ENCODE measurements around the gene RPN1. TPM values are rescaled to one million over a fixed set of nuclear protein-coding genes. Genes with fewer than 3 reads are reported as not detected.

RPN1 gene
- total and polyA plus RNA-seq, 2 of the 13 experiments (the other 11 are each of a cell fraction or from before 2014, with no cell fraction given): 290 to 342 TPM

DNA sequence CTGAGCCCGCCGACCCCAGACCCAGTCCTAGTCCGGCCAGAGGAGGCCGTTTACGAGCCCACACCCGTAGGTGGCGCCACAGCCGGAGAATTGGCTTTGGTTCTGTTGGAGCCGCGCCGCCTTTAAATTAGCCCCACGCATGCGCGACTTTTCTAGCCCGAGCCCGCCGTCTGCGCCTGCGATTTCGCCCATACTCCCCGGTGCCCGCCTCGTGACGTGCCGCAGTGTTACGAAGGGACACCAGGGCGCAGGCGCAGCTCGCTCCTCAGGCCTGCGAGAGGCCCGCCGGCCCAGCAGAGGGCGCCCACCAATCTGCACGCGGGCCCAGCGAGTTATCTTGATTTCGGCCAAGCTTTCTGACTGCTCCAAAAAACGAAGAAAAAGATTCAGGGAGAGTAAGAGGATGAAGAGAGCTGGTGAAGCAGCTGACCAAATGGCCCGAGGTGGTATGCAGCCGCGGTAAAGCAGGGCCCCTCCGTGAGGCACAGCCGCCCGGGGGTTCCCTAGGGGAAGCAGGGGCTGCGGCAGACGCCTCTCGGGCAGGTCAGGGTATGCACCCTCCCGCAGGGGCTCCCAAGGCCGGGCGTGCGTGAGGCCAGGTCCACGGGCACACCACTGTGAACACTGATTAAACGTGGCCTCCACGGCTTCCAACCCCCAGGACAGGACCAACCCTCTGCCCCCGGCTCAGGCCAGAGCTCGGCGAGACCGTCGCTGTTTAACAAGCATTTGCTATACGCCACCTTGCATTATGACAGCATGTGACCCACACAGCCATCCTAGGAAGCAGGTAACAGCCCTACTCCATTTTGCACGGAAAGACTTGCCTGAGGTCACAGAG lies 32.8 kb downstream of the RPN1 start (continued):
- TF ChIP-seq, protein P1, sequence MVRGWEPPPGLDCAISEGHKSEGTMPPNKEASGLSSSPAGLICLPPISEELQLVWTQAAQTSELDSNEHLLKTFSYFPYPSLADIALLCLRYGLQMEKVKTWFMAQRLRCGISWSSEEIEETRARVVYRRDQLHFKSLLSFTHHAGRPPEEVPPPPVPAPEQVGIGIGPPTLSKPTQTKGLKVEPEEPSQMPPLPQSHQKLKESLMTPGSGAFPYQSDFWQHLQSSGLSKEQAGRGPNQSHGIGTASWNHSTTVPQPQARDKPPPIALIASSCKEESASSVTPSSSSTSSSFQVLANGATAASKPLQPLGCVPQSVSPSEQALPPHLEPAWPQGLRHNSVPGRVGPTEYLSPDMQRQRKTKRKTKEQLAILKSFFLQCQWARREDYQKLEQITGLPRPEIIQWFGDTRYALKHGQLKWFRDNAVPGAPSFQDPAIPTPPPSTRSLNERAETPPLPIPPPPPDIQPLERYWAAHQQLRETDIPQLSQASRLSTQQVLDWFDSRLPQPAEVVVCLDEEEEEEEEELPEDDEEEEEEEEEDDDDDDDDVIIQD (CRISPR knock-in tag; IDR thresholded peaks at IDR 0.05; ENCODE audit: low read depth): 0 out of 2 replicates have a peak, but pooled peaks have one; percentile 41
- TF ChIP-seq ZNF224 (CRISPR knock-in tag; IDR thresholded peaks at IDR 0.05): peak; percentile 82; the same call in 1 of the 2 replicates
- TF ChIP-seq ZNF460 (CRISPR knock-in tag; IDR thresholded peaks at IDR 0.05; ENCODE audit: borderline replicate concordance): peak; percentile 26; the same call in 1 of the 2 replicates
- TF ChIP-seq SMAD1 (CRISPR knock-in tag; IDR thresholded peaks at IDR 0.05; ENCODE audit: borderline replicate concordance, low read depth): peak; percentile 68; the same call in 1 of the 2 replicates
- TF ChIP-seq, protein P2, sequence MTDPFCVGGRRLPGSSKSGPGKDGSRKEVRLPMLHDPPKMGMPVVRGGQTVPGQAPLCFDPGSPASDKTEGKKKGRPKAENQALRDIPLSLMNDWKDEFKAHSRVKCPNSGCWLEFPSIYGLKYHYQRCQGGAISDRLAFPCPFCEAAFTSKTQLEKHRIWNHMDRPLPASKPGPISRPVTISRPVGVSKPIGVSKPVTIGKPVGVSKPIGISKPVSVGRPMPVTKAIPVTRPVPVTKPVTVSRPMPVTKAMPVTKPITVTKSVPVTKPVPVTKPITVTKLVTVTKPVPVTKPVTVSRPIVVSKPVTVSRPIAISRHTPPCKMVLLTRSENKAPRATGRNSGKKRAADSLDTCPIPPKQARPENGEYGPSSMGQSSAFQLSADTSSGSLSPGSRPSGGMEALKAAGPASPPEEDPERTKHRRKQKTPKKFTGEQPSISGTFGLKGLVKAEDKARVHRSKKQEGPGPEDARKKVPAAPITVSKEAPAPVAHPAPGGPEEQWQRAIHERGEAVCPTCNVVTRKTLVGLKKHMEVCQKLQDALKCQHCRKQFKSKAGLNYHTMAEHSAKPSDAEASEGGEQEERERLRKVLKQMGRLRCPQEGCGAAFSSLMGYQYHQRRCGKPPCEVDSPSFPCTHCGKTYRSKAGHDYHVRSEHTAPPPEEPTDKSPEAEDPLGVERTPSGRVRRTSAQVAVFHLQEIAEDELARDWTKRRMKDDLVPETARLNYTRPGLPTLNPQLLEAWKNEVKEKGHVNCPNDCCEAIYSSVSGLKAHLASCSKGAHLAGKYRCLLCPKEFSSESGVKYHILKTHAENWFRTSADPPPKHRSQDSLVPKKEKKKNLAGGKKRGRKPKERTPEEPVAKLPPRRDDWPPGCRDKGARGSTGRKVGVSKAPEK (CRISPR knock-in tag; IDR thresholded peaks at IDR 0.05; ENCODE audit: borderline replicate concordance): no peak
- no peak for TF ChIP-seq ZNF124 (CRISPR knock-in tag; IDR thresholded peaks at IDR 0.05)
- no peak for TF ChIP-seq ZSCAN25 (CRISPR knock-in tag; IDR thresholded peaks at IDR 0.05)
- TF ChIP-seq, protein P3, sequence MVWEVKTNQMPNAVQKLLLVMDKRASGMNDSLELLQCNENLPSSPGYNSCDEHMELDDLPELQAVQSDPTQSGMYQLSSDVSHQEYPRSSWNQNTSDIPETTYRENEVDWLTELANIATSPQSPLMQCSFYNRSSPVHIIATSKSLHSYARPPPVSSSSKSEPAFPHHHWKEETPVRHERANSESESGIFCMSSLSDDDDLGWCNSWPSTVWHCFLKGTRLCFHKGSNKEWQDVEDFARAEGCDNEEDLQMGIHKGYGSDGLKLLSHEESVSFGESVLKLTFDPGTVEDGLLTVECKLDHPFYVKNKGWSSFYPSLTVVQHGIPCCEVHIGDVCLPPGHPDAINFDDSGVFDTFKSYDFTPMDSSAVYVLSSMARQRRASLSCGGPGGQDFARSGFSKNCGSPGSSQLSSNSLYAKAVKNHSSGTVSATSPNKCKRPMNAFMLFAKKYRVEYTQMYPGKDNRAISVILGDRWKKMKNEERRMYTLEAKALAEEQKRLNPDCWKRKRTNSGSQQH (CRISPR knock-in tag; IDR thresholded peaks at IDR 0.05; ENCODE audit: low read depth): no peak
- TF ChIP-seq ZMYM2 (CRISPR knock-in tag; IDR thresholded peaks at IDR 0.05): no peak
- no peak for TF ChIP-seq ZNF44 (CRISPR knock-in tag; IDR thresholded peaks at IDR 0.05)
- TF ChIP-seq MTF1 (CRISPR knock-in tag; IDR thresholded peaks at IDR 0.05): no peak
- TF ChIP-seq ASH2L (IDR thresholded peaks at IDR 0.05; ENCODE audit: insufficient read length, low read depth, low read length): peak; percentile 75
- TF ChIP-seq SMARCE1 (IDR thresholded peaks at IDR 0.05; ENCODE audit: borderline replicate concordance): no peak
- no peak for TF ChIP-seq PAF1 (CRISPR knock-in tag; IDR thresholded peaks at IDR 0.05)
- TF ChIP-seq NR2F6 (IDR thresholded peaks at IDR 0.05): no peak
- no peak for TF ChIP-seq NR2F6 (CRISPR knock-in tag; IDR thresholded peaks at IDR 0.05)
- no peak for TF ChIP-seq JUNB (CRISPR knock-in tag; IDR thresholded peaks at IDR 0.05; ENCODE audit: borderline replicate concordance)
- TF ChIP-seq ZNF816 (CRISPR knock-in tag; IDR thresholded peaks at IDR 0.05; ENCODE audit: borderline replicate concordance): peak; percentile 84; the same call in 1 of the 2 replicates
- TF ChIP-seq, protein P4, sequence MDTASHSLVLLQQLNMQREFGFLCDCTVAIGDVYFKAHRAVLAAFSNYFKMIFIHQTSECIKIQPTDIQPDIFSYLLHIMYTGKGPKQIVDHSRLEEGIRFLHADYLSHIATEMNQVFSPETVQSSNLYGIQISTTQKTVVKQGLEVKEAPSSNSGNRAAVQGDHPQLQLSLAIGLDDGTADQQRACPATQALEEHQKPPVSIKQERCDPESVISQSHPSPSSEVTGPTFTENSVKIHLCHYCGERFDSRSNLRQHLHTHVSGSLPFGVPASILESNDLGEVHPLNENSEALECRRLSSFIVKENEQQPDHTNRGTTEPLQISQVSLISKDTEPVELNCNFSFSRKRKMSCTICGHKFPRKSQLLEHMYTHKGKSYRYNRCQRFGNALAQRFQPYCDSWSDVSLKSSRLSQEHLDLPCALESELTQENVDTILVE (CRISPR knock-in tag; IDR thresholded peaks at IDR 0.05): no peak
- no peak for TF ChIP-seq KDM6A (CRISPR knock-in tag; IDR thresholded peaks at IDR 0.05; ENCODE audit: low read depth)
- no peak for TF ChIP-seq SRSF4 (IDR thresholded peaks at IDR 0.05; ENCODE audit: low read depth, low read length, poor library complexity, severe bottlenecking)
- TF ChIP-seq MXI1 (IDR thresholded peaks at IDR 0.05; ENCODE audit: borderline replicate concordance, low read depth, low read length): peak; percentile 80; the same call in 1 of the 3 replicates
- no peak for TF ChIP-seq KLF11 (CRISPR knock-in tag; IDR thresholded peaks at IDR 0.05)
- no peak for TF ChIP-seq ZNF709 (CRISPR knock-in tag; IDR thresholded peaks at IDR 0.05)
- TF ChIP-seq KAT2B (IDR thresholded peaks at IDR 0.05; ENCODE audit: borderline replicate concordance, low read depth, low read length): no peak

Measured in HepG2 (cell line).